ENCODE data around the gene AMPD3.

GRCh38 chr11:10522921-10523320 is 67.9 kb downstream of the AMPD3 start:
- no peak for TF ChIP-seq CTCF (IDR thresholded peaks at IDR 0.05)
- TF ChIP-seq POLR2A (IDR thresholded peaks at IDR 0.05) = no peak

Measured in ovary (tissue), 3 donors.